Fibroblast of lung (primary cell): ENCODE measurements around the gene CDH7.

ENCODE experiments used
- EZH2 ChIP-seq: IDR thresholded peaks from 2 replicates; pipeline ENCODE4 v1.5.1; 2012; ENCODE audit warnings: low read length, control low read depth, mild to moderate bottlenecking; ENCODE audit errors: missing control alignments
- TF ChIP-seq, protein P1 (sequence below), 2 donors: IDR thresholded peaks in 1 of 2; conservative IDR thresholded peaks in 1 of 2; 1 replicate in 1 of 2; 2 replicates in 1 of 2; pipeline ENCODE4 v1.5.1; 2011 to 2012; ENCODE audit warnings: low read length in 2 of 2, control low read depth in 1 of 2, inconsistent platforms in 1 of 2, low read depth in 1 of 2, mild to moderate bottlenecking in 1 of 2

DNA sequence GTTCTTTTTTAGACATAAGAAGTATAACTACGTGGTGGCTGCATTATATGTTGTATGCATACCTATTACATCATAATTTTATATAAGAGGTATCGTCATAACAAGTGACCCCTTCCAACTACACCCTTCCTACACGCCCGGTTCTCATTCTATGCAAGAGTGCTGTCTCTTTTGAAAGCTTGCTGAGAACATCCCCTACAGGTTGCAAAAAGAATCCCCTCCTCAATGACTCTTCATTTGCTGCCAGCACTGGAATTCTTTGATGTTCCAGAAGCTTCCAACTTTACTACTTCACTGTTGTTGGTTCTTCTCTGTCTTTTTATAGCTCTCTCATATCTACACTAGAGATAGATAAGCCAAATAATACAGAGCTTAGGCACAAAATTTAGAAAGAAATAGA is 66.4 kb downstream of the CDH7 start:
- TF ChIP-seq, protein P1, sequence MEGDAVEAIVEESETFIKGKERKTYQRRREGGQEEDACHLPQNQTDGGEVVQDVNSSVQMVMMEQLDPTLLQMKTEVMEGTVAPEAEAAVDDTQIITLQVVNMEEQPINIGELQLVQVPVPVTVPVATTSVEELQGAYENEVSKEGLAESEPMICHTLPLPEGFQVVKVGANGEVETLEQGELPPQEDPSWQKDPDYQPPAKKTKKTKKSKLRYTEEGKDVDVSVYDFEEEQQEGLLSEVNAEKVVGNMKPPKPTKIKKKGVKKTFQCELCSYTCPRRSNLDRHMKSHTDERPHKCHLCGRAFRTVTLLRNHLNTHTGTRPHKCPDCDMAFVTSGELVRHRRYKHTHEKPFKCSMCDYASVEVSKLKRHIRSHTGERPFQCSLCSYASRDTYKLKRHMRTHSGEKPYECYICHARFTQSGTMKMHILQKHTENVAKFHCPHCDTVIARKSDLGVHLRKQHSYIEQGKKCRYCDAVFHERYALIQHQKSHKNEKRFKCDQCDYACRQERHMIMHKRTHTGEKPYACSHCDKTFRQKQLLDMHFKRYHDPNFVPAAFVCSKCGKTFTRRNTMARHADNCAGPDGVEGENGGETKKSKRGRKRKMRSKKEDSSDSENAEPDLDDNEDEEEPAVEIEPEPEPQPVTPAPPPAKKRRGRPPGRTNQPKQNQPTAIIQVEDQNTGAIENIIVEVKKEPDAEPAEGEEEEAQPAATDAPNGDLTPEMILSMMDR (conservative IDR thresholded peaks at IDR 0.05 in 1 of 2, IDR thresholded peaks at IDR 0.05 in 1 of 2; ENCODE audit: low read depth in 1 of 2, low read length in 2 of 2), result no peak
- TF ChIP-seq EZH2, result no peak
